Jurkat, Clone E6-1 (cell line): Measurements from ENCODE around the gene FRMD8.

ENCODE experiments used
- DNase-seq: peaks from one replicate; pipeline ENCODE4 v3.0.0-alpha.2; 2011; ENCODE audit warnings: low read depth, low spot score
- H3K4me3 ChIP-seq: 2 replicates; pipeline ENCODE4 v1.5.1; 2011; ENCODE audit warnings: mild to moderate bottlenecking, low read length, control low read depth, moderate library complexity

Gene FRMD8

GRCh38 chr11:65420979-65421793, 34.7 kb downstream of the FRMD8 start:
- H3K4me3 ChIP-seq, result peak overlapping the region; percentile 78
- no peak for DNase-seq

GRCh38 chr11:65421794-65422632, 35.6 kb downstream of the FRMD8 start:
- DNase-seq, result peak; percentile 92
- H3K4me3 ChIP-seq, result peak overlapping the region; percentile 78

GRCh38 chr11:65422633-65423515, 36.4 kb downstream of the FRMD8 start, which contains the start of gene NEAT1:
Gene NEAT1 (plus strand): TSS chr11:65422798.
- peak within 1 kb of the TSS; percentile 78 for H3K4me3 ChIP-seq
- peak; percentile 89 for DNase-seq

GRCh38 chr11:65423516-65424204, 37.2 kb downstream of the FRMD8 start:
- H3K4me3 ChIP-seq, result peak overlapping the region; percentile 78
- DNase-seq, result no peak

DNA sequence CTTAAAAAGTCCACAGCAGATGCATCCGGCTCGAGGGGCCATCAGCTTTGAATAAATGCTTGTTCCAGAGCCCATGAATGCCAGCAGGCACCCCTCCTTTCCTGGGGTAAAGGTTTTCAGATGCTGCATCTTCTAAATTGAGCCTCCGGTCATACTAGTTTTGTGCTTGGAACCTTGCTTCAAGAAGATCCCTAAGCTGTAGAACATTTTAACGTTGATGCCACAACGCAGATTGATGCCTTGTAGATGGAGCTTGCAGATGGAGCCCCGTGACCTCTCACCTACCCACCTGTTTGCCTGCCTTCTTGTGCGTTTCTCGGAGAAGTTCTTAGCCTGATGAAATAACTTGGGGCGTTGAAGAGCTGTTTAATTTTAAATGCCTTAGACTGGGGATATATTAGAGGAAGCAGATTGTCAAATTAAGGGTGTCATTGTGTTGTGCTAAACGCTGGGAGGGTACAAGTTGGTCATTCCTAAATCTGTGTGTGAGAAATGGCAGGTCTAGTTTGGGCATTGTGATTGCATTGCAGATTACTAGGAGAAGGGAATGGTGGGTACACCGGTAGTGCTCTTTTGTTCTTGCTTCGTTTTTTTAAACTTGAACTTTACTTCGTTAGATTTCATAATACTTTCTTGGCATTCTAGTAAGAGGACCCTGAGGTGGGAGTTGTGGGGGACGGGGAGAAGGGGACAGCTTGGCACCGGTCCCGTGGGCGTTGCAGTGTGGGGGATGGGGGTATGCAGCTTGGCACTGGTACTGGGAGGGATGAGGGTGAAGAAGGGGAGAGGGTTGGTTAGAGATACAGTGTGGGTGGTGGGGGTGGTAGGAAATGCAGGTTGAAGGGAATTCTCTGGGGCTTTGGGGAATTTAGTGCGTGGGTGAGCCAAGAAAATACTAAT, 38.0 kb downstream of the FRMD8 start:
- H3K4me3 ChIP-seq, result peak overlapping the region; percentile 78
- no peak for DNase-seq

- H3K4me3 ChIP-seq, result peak overlapping the region; percentile 78
- DNase-seq, result peak; percentile 74
Observed at GRCh38 chr11:65425105-65425970, 38.9 kb downstream of the FRMD8 start.

DNA sequence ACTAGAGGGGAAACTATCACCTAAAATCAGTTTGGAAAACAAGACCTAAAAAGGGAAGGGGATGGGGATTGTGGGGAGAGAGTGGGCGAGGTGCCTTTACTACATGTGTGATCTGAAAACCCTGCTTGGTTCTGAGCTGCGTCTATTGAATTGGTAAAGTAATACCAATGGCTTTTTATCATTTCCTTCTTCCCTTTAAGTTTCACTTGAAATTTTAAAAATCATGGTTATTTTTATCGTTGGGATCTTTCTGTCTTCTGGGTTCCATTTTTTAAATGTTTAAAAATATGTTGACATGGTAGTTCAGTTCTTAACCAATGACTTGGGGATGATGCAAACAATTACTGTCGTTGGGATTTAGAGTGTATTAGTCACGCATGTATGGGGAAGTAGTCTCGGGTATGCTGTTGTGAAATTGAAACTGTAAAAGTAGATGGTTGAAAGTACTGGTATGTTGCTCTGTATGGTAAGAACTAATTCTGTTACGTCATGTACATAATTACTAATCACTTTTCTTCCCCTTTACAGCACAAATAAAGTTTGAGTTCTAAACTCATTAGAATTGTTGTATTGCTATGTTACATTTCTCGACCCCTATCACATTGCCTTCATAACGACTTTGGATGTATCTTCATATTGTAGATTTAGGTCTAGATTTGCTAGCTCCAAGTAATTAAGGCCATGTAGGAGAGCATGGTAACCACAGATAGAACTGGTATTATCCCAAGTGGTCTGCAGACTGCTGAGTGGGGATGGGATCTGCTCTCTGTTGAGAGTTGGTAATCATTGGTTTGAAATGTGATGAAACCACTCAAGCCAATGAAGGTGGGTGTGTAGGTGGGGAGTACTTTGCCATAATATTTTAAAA, 39.8 kb downstream of the FRMD8 start:
- no peak overlapping the region for H3K4me3 ChIP-seq
- no peak for DNase-seq

- DNase-seq, result no peak
- no peak overlapping the region for H3K4me3 ChIP-seq
Observed at GRCh38 chr11:65426839-65427690, 40.6 kb downstream of the FRMD8 start.

- DNase-seq, result no peak
Observed at GRCh38 chr11:65427691-65428577, 41.5 kb downstream of the FRMD8 start.

DNA sequence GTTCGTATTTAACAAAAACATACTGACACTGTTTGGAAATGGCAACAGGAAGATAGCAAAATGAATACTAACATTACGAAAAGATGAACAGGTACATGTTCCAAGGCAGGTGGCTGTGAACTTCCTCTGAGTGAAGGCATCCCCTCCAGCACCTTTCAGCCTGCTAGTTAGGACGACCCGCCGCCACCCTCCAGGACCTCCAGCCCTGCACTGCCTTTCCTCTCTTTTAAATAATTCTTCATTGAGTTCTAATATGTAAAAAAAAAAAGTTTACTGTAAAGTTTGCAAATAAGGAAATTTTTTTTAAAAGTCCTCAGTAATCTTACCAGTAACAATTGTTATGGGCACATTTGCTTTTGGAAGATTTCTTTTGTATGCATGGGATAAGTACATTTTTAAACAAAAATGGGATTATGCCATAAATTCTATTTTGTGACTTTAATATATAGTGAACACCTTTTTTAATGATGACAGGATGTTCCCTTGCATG, 42.2 kb downstream of the FRMD8 start:
- DNase-seq, result no peak
- H3K4me3 ChIP-seq, result no peak overlapping the region

More at GRCh38 chr11:65427691-65428577, 41.5 kb downstream of the FRMD8 start:
- no peak overlapping the region for H3K4me3 ChIP-seq

- no peak for DNase-seq
- H3K4me3 ChIP-seq, result no peak overlapping the region
Observed at GRCh38 chr11:65429068-65429681, 42.7 kb downstream of the FRMD8 start.

DNA sequence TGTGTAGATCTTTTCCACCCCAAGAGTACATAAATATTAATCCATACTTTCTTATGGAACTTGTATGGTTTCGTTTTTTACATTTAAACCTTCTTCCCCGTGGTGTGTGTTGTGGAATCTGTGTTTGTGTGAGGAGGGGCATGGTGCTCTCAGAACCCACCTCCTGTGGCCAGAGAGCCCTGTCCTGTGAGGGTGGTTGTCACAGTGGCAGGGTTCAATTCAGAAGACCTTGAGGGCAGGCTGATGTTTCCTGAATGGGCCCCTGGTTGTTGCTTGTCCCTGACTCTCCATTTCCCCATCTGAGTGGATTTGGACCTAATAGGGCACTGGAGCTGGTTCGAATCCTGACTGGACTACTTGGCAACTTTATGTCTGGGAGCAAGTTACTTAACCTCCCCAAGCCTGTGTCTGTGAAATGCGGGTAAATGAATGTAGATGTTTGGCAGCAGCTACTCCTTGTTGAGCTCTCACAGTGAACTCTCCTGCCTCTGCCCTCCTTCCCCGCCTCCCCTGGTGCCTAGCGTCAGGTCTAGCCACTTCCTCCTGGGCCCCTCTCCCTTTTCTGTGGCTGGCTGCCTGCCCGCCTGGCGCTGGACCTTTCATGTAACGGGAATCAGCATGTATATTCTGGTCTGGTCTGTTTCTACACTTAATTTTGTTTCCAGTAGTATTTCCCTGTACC, 43.4 kb downstream of the FRMD8 start:
- no peak for DNase-seq

More for the DNA sequence above, 43.4 kb downstream of the FRMD8 start:
- peak overlapping the region; percentile 20; the same call in 1 of the 2 replicates for H3K4me3 ChIP-seq
